NCI-H748 treated with DMSO at 0.1 percent for 48 hours (cell line): ENCODE measurements around the gene COL20A1.

Experiments
- DNase-seq: peaks from one replicate; lab custom pipeline; 2025; lab: John Stamatoyannopoulos, UW

Gene COL20A1

DNA sequence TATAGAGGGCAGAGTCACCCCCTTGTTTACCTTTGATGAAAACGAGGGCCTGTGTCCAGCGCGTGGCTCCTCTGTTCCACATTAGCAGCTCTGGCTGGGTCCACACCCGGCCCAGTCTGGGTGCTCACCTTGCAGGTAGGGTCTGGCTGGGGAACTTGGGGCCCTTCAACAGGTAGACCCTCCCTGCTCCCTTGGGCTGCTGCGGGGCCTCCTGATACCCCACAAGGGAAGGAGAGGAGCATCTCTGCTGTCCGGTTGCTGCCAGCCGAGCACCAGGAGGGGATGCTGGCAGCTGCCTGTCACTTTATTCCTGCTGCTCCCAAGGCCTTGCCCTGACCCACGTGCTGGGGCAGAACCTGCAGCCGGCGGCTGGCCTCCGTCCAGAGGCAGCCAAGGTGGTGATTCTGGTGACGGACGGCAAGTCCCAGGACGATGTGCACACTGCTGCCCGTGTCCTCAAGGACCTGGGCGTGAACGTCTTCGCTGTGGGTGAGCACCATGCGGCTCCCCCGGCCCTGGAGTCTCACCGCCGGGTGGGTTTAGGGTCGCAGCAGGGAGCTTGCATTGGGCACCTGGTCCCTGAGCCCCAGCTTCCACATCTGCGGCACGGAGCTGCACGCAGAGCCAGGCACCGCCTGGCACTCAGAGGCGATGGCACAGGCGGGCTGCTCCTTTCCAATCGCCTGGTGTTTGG is 15.4 kb downstream of the COL20A1 start:
- DNase-seq = no peak

DNA sequence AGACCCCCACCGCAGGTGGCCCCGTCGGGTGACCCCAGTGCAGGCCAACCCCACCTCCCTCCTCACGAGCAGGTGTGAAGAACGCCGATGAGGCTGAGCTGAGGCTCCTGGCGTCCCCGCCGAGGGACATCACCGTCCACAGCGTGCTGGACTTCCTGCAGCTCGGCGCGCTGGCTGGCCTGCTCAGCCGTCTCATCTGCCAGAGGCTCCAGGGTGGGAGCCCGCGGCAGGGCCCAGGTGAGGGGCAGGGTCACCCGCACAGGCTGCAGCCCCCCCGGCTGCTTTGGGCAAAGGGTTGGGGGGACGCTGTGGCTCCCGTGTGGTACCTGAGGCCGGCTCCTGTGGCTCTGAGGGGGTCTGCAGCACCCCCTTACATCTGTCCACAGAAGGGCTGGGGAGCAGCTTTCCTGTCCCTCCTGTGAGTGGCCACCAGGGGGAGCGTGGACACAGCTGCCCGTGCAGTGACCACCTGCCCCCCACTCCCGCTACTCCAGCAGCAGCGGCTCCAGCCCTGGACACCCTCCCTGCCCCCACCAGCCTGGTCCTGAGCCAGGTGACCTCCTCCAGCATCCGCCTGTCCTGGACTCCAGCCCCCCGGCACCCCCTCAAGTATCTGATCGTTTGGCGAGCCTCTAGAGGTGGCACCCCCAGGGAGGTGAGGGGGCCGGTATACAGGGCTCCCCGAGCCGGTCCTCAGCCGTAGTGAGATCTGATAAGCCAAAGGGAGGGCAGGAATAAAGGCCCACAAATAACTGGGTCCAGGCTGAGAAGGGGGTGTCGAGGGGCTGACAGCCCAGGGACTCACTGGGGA is 16.5 kb downstream of the COL20A1 start:
- DNase-seq = peak; percentile 1

DNA sequence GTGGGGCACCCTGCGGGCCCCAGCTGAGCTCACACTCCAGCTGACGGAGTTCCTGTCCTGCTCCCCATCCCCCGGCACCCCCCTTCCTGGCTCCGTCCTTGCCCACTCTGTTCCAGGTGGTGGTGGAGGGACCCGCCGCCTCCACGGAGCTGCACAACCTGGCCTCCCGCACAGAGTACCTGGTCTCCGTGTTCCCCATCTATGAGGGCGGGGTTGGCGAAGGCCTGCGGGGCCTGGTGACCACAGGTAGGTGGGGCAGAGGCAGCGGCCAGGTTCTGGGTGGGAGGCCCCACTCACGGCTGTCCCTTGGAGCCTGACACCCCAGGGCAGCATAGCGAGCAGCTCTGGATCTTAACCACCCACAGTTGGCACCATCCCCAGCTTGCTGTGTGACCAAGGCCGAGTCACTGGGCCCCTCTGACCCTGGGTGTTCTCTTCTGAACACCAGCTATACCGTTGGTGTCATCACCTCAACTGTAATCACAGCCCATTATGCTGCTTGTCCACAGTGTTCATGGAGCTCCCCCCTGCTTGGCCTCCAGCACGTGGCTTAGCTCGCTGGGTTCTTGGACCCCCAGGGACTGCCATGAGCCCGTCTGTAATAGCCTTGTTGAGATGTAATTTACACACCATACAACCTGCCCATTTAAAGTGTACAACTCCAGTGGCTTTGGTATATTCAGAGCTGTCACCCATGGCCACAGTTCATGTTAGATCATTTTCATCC is 17.4 kb downstream of the COL20A1 start:
- DNase-seq = no peak

DNA sequence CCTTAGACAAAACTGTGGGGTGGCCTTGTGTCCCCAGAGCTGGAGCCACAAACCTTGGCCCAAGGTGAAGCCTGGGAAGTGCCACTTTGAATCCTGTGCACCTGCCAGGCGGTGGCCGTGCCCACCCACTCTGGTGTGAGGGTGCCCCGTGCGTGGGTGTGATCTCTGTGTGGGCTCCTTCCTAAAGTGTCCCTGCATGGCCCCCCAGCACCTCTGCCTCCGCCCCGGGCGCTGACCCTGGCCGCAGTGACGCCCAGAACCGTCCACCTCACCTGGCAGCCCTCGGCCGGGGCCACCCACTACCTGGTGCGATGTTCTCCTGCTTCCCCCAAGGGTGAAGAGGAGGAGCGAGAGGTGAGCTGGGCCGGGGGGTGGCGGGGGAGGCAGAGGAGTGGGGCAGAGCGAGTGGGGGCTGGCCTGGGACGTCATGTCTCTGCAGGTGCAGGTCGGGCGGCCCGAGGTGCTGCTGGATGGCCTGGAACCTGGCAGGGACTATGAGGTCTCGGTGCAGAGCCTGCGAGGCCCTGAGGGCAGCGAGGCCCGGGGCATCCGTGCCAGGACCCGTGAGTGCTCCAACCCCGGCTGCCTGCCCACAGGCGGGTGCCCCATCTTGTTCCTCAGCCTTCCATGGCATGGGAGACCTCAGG is 18.3 kb downstream of the COL20A1 start:
- no peak for DNase-seq

DNA sequence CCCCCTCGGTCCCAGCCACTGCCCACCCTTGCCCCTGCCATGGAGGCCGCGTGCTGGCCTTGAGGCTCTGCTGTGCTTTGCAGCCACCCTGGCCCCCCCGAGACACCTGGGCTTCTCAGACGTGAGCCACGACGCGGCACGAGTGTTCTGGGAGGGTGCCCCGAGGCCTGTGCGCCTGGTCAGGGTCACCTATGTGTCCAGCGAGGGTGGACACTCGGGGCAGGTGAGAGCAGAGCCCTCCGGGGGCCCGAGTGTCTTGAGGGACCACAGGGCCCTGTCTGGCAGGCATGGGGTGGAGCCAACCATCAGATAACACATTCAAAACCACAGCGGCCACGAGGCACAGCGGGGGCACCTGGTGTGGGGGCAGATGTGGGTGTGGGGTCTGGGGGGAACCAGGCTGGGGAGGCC is 18.9 kb downstream of the COL20A1 start:
- no peak for DNase-seq

DNA sequence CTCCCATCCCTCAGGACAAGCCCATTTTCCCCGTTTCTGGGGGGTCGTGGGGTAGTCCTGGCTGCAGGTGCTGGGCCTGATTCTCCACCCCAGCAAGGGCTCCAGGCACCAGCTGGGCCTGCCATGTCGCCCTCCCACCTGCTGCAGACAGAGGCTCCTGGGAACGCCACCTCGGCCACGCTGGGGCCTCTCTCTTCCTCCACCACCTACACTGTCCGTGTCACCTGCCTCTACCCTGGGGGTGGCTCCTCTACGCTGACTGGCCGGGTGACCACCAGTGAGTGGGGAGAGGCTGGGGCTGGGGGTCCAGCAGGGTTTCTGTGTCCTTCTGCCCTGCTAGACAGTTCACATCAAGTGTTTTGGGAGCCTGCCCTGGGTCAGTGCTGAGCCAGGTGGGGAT is 19.3 kb downstream of the COL20A1 start:
- no peak for DNase-seq

DNA sequence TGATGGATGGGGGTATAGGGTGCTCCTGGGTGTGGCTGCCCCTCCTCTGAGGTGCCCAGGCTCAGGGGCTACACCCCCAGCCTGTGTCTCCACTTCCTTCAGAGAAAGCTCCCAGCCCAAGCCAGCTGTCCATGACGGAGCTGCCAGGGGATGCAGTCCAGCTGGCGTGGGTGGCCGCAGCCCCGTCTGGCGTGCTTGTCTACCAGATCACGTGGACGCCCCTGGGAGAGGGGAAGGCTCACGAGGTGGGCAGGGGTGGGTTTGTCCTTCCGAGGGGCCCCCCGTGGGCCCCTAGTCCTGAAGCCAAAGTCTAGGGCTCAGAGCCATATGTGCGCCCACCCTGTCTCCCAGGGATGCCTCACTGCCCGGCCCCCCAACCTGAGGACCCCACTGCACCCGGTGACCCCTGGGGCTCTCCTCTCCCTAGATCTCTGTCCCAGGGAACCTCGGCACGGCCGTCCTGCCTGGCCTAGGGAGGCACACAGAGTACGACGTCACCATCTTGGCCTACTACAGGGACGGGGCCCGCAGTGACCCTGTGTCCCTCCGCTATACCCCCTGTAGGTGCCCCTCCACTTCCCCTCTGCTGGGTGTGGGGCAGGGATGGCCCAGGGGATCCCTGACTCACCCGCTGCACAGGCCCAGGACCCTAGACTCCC is 19.8 kb downstream of the COL20A1 start:
- DNase-seq = no peak

DNA sequence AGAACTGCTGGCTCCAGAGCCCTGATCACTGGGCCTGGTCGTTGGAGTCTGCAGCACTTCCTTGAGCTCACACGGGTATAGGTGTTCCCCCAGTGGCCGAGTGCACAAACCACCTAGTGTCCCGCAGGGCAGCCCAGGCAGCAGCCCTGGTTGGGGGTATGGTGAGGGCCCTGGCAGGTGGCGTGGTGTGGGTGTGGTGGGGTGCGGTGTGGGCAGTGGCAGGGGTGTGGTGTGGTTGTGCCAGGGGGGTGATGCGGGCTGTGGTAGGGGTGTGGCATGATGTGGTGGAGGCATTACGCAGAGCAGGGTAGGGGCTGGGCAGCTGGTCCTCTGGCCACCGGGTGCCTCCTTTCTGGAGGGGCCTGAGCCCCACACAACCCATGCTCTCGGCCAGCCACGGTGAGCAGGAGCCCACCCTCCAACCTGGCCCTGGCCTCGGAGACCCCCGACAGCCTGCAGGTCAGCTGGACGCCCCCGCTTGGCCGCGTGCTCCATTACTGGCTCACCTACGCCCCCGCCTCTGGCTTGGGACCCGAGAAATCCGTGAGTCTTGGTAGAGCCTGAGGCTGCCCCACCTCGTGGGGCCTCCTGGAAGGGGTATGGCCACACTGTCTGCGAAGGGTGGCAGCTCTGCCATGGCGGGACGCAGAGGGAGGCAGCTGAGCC is 20.5 kb downstream of the COL20A1 start:
- no peak for DNase-seq

DNA sequence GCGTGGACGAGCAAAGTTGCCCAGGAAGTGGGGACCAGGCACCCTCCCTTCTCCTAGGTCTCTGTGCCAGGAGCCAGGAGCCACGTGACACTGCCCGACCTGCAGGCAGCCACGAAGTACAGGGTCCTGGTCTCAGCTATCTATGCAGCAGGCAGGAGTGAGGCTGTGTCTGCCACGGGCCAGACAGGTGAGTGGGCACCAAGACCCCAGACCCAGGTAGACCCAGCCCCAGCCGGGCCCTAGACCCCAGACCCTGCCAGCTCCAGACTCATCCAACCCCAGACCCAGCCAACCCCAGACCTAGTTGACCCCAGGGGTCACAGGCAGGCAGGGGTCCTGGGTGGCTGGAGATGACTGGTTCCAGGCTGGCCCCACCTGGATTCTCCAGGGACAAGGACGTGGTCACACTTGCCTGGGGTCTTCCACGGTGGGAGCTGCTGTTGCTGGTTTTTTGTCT is 21.1 kb downstream of the COL20A1 start:
- DNase-seq = no peak

DNA sequence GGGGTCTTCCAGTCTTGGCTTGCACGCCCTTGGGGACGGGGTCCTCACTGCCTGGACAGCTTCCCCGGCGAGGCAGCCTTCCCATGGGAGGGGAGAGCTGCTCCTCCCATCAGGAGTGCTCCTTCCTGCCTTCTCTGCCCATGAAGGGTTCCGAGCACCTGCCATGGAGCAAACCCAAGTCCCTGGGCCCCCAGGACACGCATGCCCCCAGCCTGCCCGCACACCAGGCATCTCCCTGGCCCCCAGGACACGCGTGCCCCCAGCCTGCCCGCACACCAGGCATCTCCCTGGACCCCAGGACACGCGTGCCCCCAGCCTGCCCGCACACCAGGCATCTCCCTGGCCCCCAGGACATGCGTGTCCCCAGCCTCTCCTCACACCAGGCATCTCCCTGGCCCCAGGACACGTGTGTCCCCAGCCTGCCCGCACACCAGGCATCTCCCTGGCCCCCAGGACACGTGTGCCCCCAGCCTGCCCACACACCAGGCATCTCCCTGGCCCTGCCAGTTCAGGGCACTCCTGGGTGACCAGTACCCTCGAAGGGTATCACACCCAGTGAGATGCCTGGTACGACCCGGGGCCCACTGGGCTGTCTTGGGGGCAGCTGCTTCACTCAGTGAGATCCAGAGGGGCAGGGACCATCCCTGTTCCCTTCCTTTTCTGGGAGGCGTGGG is 21.7 kb downstream of the COL20A1 start:
- no peak for DNase-seq

DNA sequence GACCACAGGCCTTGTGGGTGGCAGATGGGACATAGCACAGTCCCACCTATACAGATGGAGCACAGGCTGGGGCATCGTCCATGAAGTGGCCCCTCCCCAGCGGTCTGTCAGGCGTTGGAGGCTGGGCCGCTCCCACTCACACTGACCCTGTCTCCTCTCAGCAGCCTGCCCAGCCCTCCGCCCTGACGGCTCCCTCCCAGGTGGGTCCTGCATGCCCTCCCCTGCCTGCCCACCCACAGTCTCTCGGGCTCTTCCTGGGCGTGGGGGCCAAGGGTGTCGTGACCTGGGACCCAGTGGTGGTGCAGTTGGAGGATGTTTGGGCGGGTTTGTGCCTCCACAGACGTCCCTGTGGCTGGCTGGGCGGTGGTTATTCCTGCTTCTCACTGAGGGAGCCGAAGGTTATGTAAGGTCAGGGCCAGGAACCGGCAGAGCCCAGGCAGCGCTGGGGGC is 22.3 kb downstream of the COL20A1 start:
- no peak for DNase-seq

DNA sequence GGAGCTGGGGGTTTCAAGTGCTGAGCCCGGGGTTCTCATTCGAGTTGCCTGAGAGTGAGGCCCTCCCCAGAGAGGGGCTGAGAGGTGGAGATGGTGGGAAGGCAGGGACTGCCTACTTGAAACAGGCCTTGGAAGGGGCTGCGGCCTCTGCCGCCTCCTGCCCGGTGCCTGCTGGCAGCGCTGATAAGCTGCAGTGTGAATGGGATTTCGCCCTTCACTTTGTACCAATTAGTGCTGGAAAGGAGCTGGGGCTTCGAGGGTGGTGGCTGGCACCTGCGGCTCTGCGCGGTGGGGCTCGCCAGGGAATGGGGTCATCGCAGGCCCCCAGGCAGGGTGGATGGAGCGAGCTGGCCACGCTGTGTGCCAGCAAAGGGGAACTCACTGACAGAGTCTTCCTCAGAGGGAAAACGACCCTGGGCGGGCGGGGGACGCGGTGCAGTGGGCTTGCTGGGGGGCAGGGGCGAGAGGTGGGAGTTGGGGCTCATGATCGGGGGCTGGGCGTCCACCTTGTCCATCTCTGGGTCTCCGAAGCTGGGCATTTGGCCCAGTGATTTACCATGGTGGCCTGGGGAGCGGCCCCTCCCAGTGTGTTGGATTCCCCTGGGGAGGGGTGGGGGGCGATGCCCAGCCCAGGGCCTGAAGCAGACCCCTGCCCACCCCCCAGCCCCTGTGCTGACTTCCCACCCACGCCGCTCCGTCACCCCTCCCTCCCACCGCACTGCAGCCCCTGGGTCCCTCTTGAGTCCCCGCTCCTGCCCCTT is 22.9 kb downstream of the COL20A1 start:
- DNase-seq = no peak

DNA sequence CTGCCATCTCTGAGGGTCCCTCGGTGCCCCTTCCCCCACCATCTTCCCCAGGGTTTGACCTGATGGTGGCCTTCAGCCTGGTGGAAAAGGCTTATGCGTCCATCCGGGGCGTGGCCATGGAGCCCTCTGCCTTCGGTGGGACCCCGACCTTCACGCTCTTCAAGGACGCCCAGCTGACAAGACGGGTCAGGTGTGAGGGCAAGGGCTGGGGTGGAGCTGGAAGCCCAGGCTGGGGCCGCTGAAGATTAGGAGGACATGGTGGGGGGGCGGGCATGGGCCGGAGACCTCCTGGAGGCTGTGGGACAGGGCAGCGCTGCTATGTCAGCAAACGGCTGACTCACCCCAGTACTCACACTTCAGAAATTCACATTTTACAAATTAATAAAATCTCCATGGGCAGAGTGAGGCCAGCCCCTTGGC is 23.5 kb downstream of the COL20A1 start:
- DNase-seq = no peak

DNA sequence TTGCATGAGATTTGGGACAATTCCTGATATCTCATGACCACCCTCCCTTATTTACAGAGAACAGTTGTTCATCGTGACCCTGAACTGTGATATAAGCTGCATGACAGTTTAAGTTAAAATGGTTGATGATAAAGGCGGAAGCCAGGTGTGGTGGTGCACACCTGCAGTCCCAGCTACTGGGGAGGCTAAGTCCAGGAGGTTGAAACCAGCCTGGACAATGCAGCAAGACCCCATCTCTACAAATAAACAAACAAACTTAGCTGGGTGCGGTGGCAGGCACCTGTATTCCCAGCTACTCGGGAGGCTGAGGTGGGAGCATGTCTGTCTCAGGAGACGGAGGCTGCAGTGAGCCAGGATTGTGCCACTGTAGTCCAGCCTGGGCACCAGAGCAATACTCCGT is 24.1 kb downstream of the COL20A1 start:
- no peak for DNase-seq

DNA sequence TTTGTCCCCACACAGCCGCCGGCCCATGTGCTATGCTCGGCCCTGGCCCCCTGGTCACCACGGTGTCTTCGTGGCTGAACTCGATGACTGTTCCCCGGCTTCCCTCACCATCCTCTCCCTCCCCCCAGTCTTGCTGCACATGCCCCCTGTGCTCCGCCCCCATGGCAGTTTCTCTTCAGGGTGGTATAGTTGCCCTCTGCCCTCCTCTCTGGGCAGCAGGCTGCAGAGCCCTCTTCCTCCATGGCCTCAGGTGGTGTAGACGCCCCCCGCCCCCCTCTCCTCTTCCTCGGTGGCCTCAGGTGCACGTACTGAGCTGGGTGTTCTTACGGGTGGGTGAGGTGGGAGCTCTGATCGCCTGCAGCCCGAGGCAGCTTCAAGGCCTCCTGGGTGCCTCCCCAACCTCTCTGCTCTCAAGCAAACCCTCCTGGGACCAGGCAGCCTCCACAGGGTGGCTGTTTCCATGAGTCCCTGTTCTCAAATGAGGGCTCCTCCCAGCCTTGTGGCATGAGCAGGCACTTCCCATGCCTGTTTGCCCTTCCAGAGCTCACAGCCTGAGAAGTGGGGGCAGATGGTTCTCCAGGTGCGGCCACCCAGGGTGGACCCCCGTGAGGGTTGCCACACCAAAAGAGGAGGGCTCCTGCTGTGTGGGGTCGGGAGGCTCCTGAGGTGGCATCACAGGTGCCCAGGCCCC is 24.8 kb downstream of the COL20A1 start:
- DNase-seq = no peak

DNA sequence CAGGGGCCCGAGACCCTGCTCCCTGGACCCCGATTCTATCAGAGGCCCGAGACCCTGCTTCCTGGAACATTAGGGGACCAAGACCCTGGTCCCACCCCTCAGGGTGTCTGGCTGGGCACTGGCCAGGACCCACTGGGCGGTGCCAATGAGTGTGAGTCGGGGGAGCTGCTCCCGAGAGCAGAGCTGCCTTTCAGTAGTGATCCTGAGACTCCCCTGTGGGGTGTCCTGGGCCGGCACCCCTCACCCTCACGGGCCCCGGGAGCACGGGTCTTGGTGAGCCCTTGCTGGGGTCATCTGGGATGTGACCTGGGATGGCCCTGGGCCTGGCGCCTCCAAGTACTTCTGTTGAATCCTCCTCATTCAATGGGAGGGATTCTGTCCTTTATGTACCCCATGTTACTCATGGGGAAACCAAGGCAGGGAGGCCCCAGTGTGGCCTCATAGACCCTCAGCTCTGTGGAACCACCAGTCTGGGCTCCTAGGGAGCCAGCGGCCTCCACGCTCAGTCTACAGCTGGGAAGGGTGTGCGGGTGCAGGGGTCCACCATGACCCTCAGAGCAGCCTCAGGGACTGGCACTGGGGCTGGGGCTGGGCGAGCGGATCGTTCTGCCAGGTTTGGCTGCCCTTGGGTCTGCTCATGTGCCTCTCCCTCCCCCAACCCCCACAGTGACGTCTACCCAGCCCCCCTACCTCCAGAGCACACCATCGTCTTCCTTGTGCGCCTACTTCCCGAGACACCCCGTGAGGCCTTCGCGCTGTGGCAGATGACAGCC is 25.6 kb downstream of the COL20A1 start:
- no peak for DNase-seq

DNA sequence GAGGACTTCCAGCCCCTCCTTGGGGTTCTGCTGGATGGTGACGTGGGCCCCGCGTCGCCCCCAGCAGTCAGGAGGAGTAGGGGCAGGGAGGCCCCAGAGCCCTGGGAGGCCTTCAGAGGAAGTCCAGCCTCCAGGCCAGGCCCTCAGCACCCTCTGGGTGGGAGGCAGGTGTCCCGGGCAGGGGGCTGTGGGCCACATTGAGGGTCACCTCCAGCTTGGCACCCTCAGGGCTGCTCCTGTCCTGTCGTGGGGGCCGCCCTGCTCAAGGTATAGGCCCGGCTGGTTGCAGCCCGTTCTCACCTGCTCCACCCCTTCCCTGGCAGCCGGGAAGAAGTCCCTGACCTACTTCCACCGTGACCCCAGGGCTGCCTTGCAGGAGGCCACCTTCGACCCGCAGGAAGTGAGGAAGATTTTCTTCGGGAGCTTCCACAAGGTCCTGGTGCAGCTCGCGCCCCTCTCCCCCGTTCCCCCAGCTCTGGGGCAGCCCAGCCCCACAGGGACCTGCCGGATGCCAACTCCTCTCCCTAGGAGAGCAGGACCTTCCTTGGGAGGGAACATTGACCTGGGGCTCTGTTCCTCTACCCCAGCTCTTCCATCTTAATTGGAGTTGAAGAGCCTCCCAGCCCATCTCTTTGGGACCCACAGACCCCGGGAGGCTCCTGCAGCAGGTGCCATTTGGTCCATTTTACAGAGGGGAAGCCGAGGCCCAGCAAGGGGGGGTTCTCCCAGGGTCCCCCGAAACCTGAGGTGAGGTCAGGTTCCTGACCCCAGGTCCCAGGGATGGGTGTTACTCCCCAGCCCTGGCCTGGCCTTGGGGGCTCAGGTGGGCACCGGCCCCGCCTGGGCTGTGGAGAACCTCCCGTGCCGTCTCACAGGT is 26.4 kb downstream of the COL20A1 start:
- no peak for DNase-seq
